HG02588 (cell line): ENCODE results near the gene PSMC3IP.
"Not testable (repeated sequence)": the region's sequence is repeated elsewhere in the genome, so short reads cannot be mapped to it uniquely, and the experiment has no call there.

Experiments used
- ATAC-seq: cut with Tn5 transposase; IDR thresholded peaks from one replicate; pipeline ENCODE4 v1.9.1; 2021; ENCODE audit warnings: mild to moderate bottlenecking, moderate library complexity; ENCODE audit not compliant: unreplicated experiment

Gene PSMC3IP

GRCh38 chr17:42562388-42563142 is 15.0 kb downstream of the PSMC3IP start:
- ATAC-seq, result no peak

- peak; percentile 52 for ATAC-seq
Measured at GRCh38 chr17:42561897-42562387, 15.6 kb downstream of the PSMC3IP start, which contains the start of gene COASY. TSS of gene COASY (plus strand) at chr17:42562148. CDS start at chr17:42562623, 475 bp downstream.

GRCh38 chr17:42560246-42560645 is 17.3 kb downstream of the PSMC3IP start:
- no peak for ATAC-seq

- no peak for ATAC-seq
Measured at GRCh38 chr17:42559075-42559474, 18.5 kb downstream of the PSMC3IP start.

GRCh38 chr17:42555961-42556617 is 21.4 kb downstream of the PSMC3IP start:
- ATAC-seq, result not testable (repeated sequence)

GRCh38 chr17:42555122-42555622 is 22.4 kb downstream of the PSMC3IP start:
- no peak for ATAC-seq

- peak; percentile 65 for ATAC-seq
Measured at GRCh38 chr17:42554250-42555121, 23.0 kb downstream of the PSMC3IP start.

GRCh38 chr17:42553866-42554249 is 23.7 kb downstream of the PSMC3IP start:
- no peak for ATAC-seq

GRCh38 chr17:42553161-42553818 is 24.2 kb downstream of the PSMC3IP start:
- no peak for ATAC-seq

- ATAC-seq, result not testable (repeated sequence)
Measured at GRCh38 chr17:42552736-42553135, 24.8 kb downstream of the PSMC3IP start, which contains the start of gene HSD17B1. TSS of gene HSD17B1 (plus strand) at chr17:42552923. CDS start at chr17:42552934, 11 bp downstream.

- ATAC-seq, result no peak
Measured at GRCh38 chr17:42548993-42549755, 28.4 kb downstream of the PSMC3IP start.

- peak; percentile 43 for ATAC-seq
Measured at GRCh38 chr17:42548070-42548837, 29.3 kb downstream of the PSMC3IP start.

GRCh38 chr17:42547698-42548069 is 29.8 kb downstream of the PSMC3IP start:
- ATAC-seq, result no peak

- ATAC-seq, result no peak
Measured at GRCh38 chr17:42547001-42547461, 30.5 kb downstream of the PSMC3IP start.

GRCh38 chr17:42545755-42546505 is 31.6 kb downstream of the PSMC3IP start:
- not testable (repeated sequence) for ATAC-seq

GRCh38 chr17:42544874-42545283 is 32.6 kb downstream of the PSMC3IP start:
- ATAC-seq, result no peak

GRCh38 chr17:42543190-42544079 is 34.1 kb downstream of the PSMC3IP start:
- ATAC-seq, result no peak
